Neural cell (in vitro differentiated cells): ENCODE data around the gene JADE2. TPM values are rescaled to one million over a fixed set of nuclear protein-coding genes. Genes with fewer than 3 reads are reported as not detected.

ENCODE experiments used
- H2AFZ ChIP-seq: fragments of 200-600, 300-800 bp; sonication (generic), shearing (Covaris generic); 2 replicates; pipeline ENCODE4 v1.6.0; 2014; ENCODE audit warnings: low read depth, mild to moderate bottlenecking, antibody characterized with exemption, low read length, moderate library complexity
- H3F3A ChIP-seq: fragments of 200-600 bp; shearing (Covaris generic); 2 replicates; pipeline ENCODE4 v1.6.1; 2016; ENCODE audit warnings: mild to moderate bottlenecking, moderate library complexity, mixed read lengths, antibody characterized with exemption, low read length; ENCODE audit not compliant: insufficient read depth, poor library complexity, severe bottlenecking
- H3K27ac ChIP-seq: fragments of 200-600, 300-800 bp; sonication (generic), shearing (Covaris generic); 2 replicates; pipeline ENCODE4 v1.5.1; 2014; ENCODE audit warnings: mild to moderate bottlenecking, low read length, moderate library complexity
- H3K27me3 ChIP-seq: fragments of 300-800, 200-600 bp; sonication (generic), shearing (Covaris generic); 2 replicates; pipeline ENCODE4 v1.6.0; 2014; ENCODE audit warnings: mild to moderate bottlenecking, low read depth, low read length, moderate library complexity; ENCODE audit not compliant: insufficient read depth
- H3K36me3 ChIP-seq: fragments of 300-800, 200-600 bp; sonication (generic), shearing (Covaris generic); 2 replicates; pipeline ENCODE4 v1.5.1; 2014; ENCODE audit warnings: mild to moderate bottlenecking, antibody characterized with exemption, low read length, moderate library complexity; ENCODE audit not compliant: insufficient read depth
- H3K4me2 ChIP-seq: fragments of 300-800, 200-600 bp; sonication (generic), shearing (Covaris generic); 2 replicates; pipeline ENCODE4 v1.6.0; 2014; ENCODE audit warnings: mild to moderate bottlenecking, low read length
- H3K4me3 ChIP-seq: fragments of 300-800, 200-600 bp; sonication (generic), shearing (Covaris generic); 2 replicates; pipeline ENCODE4 v1.5.1; 2014; ENCODE audit warnings: mild to moderate bottlenecking, low read length, moderate library complexity
- H3K79me2 ChIP-seq: fragments of 200-600 bp; shearing (Covaris generic); replicated peaks from 2 replicates; pipeline ENCODE4 v1.6.0; 2014; ENCODE audit warnings: mild to moderate bottlenecking, low read length, moderate library complexity; ENCODE audit not compliant: insufficient read depth
- H3K9ac ChIP-seq: fragments of 300-800, 200-600 bp; sonication (generic), shearing (Covaris generic); 2 replicates; pipeline ENCODE4 v1.6.1; 2016; ENCODE audit warnings: mild to moderate bottlenecking, low read length, mixed read lengths
- H3K9me2 ChIP-seq: fragments of 200-600 bp; shearing (Covaris generic); 2 replicates; pipeline ENCODE4 v1.6.1; 2016; ENCODE audit warnings: mild to moderate bottlenecking, low read length, mixed read lengths; ENCODE audit not compliant: insufficient read depth
- H3K9me3 ChIP-seq: fragments of 200-600, 300-800 bp; sonication (generic), shearing (Covaris generic); 2 replicates; pipeline ENCODE4 v1.6.1; 2016; ENCODE audit warnings: mild to moderate bottlenecking, mixed run types, low read length, moderate library complexity, mixed read lengths
- H4K20me1 ChIP-seq: fragments of 200-600 bp; shearing (Covaris generic); 2 replicates; pipeline ENCODE4 v1.6.1; 2016; ENCODE audit warnings: mild to moderate bottlenecking, mixed run types; ENCODE audit not compliant: insufficient read depth
- EP300 ChIP-seq: fragments of 450-650 bp; conservative IDR thresholded peaks from 2 replicates; pipeline ENCODE4 v1.6.1; 2014; ENCODE audit warnings: antibody characterized with exemption, mild to moderate bottlenecking, moderate library complexity; ENCODE audit not compliant: poor library complexity, severe bottlenecking
- EZH2 ChIP-seq: fragments of 200-600, 300-800 bp; shearing (Covaris generic), sonication (generic); IDR thresholded peaks from 2 replicates; pipeline ENCODE4 v1.6.1; 2014; ENCODE audit warnings: antibody characterized with exemption, low read length, borderline replicate concordance, mild to moderate bottlenecking; ENCODE audit not compliant: insufficient read depth, poor library complexity, severe bottlenecking
- MXI1 ChIP-seq: fragments of 450-650 bp; conservative IDR thresholded peaks from 2 replicates; pipeline ENCODE4 v1.6.1; 2014; ENCODE audit warnings: antibody characterized with exemption, mild to moderate bottlenecking; ENCODE audit not compliant: poor library complexity, severe bottlenecking
- POLR2AphosphoS5 ChIP-seq: IDR thresholded peaks from 2 replicates; pipeline ENCODE4 v1.6.1; 2012
- RAD21 ChIP-seq: fragments of 450-650 bp; conservative IDR thresholded peaks from 2 replicates; pipeline ENCODE4 v1.6.1; 2014; ENCODE audit warnings: antibody characterized with exemption, mild to moderate bottlenecking, moderate library complexity
- SMC3 ChIP-seq: fragments of 450-650 bp; conservative IDR thresholded peaks from 2 replicates; pipeline ENCODE4 v1.6.1; 2014; ENCODE audit warnings: antibody characterized with exemption, mild to moderate bottlenecking, moderate library complexity; ENCODE audit not compliant: poor library complexity
- TAF1 ChIP-seq: IDR thresholded peaks from 2 replicates; pipeline ENCODE4 v1.6.1; 2012; ENCODE audit warnings: low read depth
- polyA plus RNA-seq: library from polyadenylated mRNA; depleted of rRNA; stranded (reverse); fragments of >200 nt; gene quantifications from 2 replicates; pipeline ENCODE4 v1.2.3, GENCODE V29; 2014
- TF ChIP-seq, protein P1 (sequence below): fragments of 450-650 bp; IDR thresholded peaks from 2 replicates; pipeline ENCODE4 v1.5.1; 2014; ENCODE audit warnings: antibody characterized with exemption, mild to moderate bottlenecking, moderate library complexity; ENCODE audit not compliant: poor library complexity, severe bottlenecking
- TF ChIP-seq, protein P2 (sequence below): IDR thresholded peaks from 2 replicates; pipeline ENCODE4 v1.6.1; 2012; ENCODE audit warnings: borderline replicate concordance

Gene JADE2
- polyA plus RNA-seq, 1 donor from 2014 or later = 1.9 TPM

DNA sequence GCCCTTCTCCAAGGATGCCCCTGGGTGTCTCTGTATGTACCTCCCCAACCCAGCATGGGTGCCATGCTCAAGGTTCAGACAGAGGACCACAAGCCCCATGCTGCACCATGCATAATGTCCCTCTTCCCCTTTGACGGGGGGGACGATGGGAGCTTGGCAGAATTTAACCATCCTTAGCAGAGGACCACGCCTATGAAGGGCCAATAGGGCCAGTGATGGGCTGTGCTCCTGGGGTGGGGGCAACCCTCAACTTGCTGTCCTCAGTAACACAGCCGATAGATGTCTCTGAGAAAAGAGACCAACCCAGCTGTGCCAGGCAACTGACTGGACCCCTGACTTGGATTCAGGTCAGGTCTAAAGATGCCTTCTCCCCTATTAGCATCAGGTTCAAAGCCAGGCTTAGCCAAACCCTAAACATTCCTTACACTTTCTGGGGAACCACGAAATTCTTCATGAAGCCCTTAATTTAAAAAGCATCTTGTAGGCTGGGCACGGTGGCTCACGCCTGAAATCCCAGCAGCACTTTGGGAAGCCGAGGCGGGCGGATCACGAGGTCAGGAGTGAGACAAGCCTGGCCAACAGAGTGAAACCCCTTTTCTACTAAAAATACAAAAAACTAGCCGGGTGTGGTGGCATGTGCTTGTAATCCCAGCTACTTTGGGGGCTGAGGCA, 20.7 kb upstream of the JADE2 start:
- Histone ChIP-seq H3K9ac (no peak overlapping the region), H3F3A (no peaks in the 10 kb centered on the region), H3K79me2 (no peaks in the 10 kb centered on the region), H3K36me3 (no peaks in the 10 kb centered on the region), H3K4me3 (no peak overlapping the region), H4K20me1 (no peaks in the 10 kb centered on the region), H3K4me2 (no peak overlapping the region), H3K27me3 (no peaks in the 10 kb centered on the region), H3K9me2 (no peaks in the 10 kb centered on the region), H3K9me3 (no peaks in the 10 kb centered on the region), H2AFZ (no peak overlapping the region), H3K27ac (no peak overlapping the region)
- TF ChIP-seq EZH2 (no peak), MXI1 (no peak), EP300 (no peak), SMC3 (no peak), TAF1 (no peak), RAD21 (no peak), POLR2AphosphoS5 (no peak)
- TF ChIP-seq, protein P1, sequence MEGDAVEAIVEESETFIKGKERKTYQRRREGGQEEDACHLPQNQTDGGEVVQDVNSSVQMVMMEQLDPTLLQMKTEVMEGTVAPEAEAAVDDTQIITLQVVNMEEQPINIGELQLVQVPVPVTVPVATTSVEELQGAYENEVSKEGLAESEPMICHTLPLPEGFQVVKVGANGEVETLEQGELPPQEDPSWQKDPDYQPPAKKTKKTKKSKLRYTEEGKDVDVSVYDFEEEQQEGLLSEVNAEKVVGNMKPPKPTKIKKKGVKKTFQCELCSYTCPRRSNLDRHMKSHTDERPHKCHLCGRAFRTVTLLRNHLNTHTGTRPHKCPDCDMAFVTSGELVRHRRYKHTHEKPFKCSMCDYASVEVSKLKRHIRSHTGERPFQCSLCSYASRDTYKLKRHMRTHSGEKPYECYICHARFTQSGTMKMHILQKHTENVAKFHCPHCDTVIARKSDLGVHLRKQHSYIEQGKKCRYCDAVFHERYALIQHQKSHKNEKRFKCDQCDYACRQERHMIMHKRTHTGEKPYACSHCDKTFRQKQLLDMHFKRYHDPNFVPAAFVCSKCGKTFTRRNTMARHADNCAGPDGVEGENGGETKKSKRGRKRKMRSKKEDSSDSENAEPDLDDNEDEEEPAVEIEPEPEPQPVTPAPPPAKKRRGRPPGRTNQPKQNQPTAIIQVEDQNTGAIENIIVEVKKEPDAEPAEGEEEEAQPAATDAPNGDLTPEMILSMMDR = no peak

DNA sequence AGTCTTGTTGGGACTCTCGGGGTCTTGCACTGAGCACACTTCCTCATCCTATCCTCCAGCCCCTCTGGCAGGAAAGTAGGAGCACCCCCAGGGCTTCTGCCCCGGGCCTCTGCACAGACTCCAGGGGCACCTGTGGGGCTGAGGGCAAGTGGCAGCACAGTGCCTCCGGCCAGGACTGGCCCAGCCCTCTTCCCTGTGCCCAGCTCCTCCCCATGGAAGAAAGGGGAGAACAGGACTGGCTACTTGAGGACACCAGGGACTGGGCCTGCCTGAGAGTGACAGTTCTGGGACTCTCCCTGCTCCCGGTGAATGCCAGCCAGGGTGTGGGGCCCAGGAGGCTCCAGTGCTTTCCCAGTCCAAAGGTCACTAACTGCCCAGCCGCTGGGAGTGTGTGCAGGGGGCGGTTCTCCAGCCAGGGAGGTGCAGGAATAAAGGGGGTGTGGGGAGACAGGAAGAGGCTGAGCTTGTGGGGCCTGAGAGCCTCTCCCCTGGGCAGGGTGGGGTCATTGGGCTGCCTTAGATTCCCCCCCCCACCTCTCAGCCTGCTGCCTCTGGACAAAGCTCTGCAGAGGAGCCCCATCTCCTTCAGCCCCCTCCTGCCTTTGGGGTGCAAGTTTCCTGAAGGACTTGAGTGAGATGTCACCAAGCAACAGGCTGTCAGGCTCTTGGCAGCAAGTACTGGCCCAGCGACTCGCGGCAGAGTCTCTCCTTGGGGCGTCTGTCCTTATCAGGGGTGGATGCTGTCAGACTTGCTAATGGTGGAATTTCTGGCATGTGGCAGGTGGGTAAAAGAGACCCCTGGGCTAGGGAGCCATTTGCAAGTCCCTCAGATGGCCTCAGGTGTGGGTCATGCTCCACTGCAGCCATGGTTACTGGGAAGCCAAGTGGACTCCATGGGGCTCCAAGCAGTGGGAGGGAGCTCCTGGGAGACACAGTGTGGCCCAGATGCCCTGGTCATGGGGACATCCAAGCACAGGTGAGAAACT, 19.1 kb upstream of the JADE2 start:
- Histone ChIP-seq H3K4me3 (no peak overlapping the region), H3K9me3 (no peaks in the 10 kb centered on the region), H2AFZ (no peak overlapping the region), H3K9ac (no peak overlapping the region), H3F3A (no peaks in the 10 kb centered on the region), H3K79me2 (no peaks in the 10 kb centered on the region), H4K20me1 (no peaks in the 10 kb centered on the region), H3K27ac (no peak overlapping the region), H3K36me3 (no peaks in the 10 kb centered on the region), H3K9me2 (no peaks in the 10 kb centered on the region), H3K27me3 (no peaks in the 10 kb centered on the region), H3K4me2 (no peak overlapping the region)
- TF ChIP-seq, protein P1 = no peak
- TF ChIP-seq TAF1 (no peak), RAD21 (no peak), EP300 (no peak), SMC3 (no peak), MXI1 (no peak)
- TF ChIP-seq, protein P2, sequence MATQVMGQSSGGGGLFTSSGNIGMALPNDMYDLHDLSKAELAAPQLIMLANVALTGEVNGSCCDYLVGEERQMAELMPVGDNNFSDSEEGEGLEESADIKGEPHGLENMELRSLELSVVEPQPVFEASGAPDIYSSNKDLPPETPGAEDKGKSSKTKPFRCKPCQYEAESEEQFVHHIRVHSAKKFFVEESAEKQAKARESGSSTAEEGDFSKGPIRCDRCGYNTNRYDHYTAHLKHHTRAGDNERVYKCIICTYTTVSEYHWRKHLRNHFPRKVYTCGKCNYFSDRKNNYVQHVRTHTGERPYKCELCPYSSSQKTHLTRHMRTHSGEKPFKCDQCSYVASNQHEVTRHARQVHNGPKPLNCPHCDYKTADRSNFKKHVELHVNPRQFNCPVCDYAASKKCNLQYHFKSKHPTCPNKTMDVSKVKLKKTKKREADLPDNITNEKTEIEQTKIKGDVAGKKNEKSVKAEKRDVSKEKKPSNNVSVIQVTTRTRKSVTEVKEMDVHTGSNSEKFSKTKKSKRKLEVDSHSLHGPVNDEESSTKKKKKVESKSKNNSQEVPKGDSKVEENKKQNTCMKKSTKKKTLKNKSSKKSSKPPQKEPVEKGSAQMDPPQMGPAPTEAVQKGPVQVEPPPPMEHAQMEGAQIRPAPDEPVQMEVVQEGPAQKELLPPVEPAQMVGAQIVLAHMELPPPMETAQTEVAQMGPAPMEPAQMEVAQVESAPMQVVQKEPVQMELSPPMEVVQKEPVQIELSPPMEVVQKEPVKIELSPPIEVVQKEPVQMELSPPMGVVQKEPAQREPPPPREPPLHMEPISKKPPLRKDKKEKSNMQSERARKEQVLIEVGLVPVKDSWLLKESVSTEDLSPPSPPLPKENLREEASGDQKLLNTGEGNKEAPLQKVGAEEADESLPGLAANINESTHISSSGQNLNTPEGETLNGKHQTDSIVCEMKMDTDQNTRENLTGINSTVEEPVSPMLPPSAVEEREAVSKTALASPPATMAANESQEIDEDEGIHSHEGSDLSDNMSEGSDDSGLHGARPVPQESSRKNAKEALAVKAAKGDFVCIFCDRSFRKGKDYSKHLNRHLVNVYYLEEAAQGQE = no peak
